ENCODE results near the gene NEU3.
A peak's percentile ranks its signal among the peaks of the same experiment; 100 is the strongest.
"Not testable (repeated sequence)": the region's sequence is repeated elsewhere in the genome, so short reads cannot be mapped to it uniquely, and the experiment has no call there.

The NEU3 gene

GRCh38 chr11:75029836-75030631 lies 41.3 kb downstream of the NEU3 start:
- no peak for DNase-seq (ENCODE audit: low read depth in 3 of 3)

DNA sequence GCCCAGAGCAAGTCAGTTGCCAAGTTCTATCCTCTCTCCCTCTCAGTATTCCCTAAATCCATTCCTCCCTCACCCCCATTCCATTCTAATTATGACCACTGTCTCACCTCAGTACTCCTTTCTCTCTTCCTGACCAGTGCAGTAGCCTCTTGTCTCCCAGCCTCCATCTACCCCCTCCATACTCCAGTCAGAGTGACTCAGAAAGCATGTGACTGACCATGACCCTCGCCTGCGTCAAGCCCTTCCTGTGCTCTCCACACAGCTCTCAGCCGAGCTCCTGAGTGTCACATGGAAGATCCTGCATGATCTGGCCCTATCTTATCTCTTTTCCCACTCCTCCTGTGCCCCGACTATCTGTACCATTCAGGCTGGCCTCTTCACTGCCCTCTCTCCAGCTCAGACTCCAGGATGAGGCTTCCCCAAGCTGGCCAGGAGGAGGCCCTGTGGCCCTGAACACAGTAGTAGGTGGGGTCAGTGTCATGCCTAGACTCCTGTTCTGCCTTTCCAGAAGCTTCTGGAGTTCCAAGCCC lies 42.6 kb downstream of the NEU3 start:
- no peak for DNase-seq (ENCODE audit: low read depth in 3 of 3)

DNA sequence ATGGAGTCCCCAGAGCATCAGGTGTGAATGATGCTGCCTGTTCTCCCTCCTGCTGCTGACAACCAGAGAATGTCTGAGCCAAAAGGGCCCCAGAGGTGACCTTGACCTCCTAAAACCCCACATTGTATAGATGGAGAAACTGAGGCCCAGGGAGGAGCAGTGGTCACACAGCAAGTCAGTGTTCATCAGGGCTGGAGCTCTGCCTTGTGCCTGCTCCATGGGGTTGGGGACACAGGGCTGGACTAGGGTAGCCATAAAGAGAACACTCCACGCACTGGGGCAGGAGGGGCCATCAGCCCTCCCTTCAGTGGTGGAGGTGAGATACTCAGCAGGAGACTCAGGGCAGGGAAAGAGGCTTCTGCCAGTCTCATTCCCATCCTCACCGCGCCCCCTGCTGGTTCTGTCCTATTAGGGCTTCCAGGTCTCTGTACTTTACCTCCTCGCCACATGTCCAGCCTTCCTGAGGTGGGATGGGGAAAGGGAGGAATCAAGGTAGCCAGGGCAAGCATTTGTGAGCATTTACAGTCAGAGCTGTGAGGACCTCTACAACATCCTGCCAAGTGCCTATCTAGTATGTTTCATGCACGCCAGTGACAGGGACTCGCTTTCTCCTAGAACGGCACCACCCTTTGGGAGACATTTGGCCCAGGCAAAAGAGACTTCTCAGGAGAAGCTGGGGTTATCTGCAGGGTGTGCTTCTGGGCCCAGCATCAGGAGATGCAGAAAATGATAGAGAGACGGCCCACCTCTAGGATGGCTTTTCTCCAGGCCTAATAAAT lies 43.2 kb downstream of the NEU3 start:
- peak; percentile 34 to 68 (median 42) for DNase-seq (ENCODE audit: low read depth in 3 of 3)

DNA sequence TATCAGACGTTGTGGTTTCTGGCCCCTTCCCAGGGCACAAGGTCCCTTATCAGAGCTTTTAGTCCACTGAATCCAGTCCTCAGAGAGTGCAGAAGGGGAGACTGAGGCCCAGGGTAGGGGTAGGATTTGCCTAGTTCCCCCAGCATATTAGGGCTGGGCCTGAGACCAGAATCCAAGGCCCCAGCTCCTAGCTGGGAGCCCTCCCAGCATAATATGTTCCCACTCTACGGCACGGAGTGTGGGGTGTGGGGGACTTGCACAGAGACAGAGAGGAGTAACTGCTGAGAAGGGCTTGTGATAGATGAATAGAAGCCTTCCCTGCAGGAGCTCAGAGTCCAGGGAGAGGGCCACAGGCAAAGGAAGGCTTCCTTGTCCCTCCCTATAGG lies 43.8 kb downstream of the NEU3 start:
- DNase-seq (ENCODE audit: low read depth in 3 of 3) = no peak

- no peak for DNase-seq (ENCODE audit: low read depth in 3 of 3)
Observed at GRCh38 chr11:75033916-75034315, 45.2 kb downstream of the NEU3 start.

DNA sequence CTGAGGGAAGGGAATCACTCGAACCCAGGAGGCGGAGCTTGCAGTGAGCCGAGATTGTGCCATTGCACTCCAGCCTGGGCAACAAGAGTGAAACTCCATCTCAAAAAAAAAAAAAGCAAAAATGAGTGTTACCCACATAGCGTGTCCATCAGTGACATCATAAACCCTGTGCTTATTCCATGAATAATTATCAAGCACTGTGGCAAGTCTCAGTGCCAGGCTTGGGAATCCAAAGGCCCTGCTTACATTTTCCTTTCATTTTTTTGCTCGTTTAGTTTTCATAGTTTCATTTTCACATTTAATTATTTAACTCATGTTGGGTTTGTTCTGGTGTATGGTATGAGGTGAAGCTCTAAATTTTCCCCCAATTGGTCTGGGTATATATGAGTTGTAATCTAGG lies 46.5 kb downstream of the NEU3 start:
- no peak for DNase-seq (ENCODE audit: low read depth in 3 of 3)

- DNase-seq (ENCODE audit: low read depth in 3 of 3) = no peak
Observed at GRCh38 chr11:75035911-75036565, 47.3 kb downstream of the NEU3 start.

DNA sequence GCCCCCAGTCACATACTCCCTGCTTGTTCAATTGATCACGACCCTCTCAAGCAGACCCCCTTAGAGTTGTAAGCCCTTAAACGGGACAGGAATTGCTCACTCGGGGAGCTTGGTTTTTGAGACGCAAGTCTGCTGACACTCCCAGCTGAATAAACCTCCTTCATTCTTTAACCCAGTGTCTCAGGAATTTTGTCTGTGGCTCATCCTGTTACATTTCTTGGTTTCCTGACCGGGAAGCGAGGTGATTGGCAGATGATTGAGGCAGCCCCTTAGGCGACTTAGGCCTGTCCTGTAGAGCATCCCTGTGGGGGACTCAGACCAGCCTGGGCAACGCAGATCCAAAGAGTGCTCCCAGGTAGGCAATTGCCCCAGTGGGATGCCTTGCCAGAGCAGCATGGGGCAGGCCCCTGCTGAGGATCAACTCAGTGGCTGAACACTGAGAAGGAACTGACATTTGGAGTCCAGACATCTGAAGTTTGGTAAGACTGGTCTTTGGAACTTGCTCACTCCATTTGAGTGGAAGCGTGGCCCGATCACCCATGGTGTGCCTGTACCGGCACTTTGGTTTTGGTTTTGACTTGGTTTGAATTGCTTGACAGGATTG lies 51.5 kb downstream of the NEU3 start:
- DNase-seq (ENCODE audit: low read depth in 3 of 3) = no peak

DNA sequence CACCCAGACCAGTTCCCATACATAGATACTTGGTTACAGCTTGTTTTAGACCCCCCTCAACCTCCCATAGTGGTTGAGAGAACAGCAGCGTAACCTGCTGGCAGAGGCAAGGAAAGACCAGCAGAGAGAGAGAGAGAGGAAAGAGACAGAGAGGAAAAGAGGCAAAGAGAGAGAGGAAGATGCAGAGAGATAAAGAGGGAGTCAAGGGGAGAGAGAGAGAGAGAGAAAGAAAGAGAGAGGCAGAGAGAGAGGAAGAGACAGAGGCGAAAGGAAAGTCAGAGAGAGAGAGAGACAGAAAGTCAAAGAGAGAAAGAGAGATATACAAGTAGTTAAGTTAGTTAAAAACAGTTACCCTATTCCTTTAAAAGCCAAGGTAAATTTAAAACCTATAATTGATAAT lies 52.5 kb downstream of the NEU3 start:
- no peak for DNase-seq (ENCODE audit: low read depth in 3 of 3)

GRCh38 chr11:75041821-75042220 lies 53.1 kb downstream of the NEU3 start:
- not testable (repeated sequence) for DNase-seq (ENCODE audit: low read depth in 3 of 3)

- not testable (repeated sequence) for DNase-seq (ENCODE audit: low read depth in 3 of 3)
Observed at GRCh38 chr11:75044381-75045170, 55.8 kb downstream of the NEU3 start.

DNA sequence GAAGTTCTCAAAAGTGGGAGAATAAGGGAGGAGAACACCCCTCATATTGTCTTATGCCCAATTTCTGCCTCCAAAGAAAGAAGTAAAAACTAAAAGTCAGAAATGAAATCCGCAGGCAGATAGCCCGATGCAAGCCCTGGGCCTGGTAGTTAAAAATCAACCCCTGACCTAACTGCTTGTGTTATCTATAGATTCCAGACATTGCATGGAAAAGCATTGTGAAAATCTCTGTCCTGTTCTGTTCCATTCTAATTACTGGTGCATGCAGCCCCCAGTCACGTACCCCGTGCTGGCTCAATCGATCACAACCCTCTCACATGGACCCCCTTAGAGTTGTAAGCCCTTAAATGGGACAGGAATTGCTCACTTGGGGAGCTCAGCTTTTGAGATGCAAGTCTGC lies 57.9 kb downstream of the NEU3 start:
- not testable (repeated sequence) for DNase-seq (ENCODE audit: low read depth in 3 of 3)

- no peak for DNase-seq (ENCODE audit: low read depth in 3 of 3)
Observed at GRCh38 chr11:75047191-75047590, 58.5 kb downstream of the NEU3 start.

- DNase-seq (ENCODE audit: low read depth in 3 of 3) = not testable (repeated sequence)
Observed at GRCh38 chr11:75049501-75050266, 61.0 kb downstream of the NEU3 start.

- no peak for DNase-seq (ENCODE audit: low read depth in 3 of 3)
Observed at GRCh38 chr11:75050516-75050915, 61.8 kb downstream of the NEU3 start.

GRCh38 chr11:75051043-75051442 lies 62.3 kb downstream of the NEU3 start:
- DNase-seq (ENCODE audit: low read depth in 3 of 3) = no peak

DNA sequence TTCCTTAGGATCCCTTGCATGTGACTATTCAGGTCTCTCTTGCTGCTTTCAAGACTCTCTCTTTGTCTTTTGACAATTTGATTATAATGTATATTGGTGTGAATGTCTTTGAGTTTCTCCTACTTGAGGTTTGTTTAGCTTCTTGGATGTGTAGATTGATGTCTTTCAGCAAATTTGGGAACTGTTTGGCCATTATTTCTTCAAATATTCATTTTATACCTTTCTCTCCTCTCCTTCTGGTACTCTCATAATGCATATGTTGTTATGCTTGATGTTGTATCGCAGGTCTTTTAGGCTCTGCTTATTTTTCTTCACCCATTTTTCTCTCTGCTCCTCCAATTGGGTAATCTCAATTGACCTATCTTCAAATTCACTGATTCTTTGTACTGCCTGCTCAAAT lies 63.7 kb downstream of the NEU3 start:
- DNase-seq (ENCODE audit: low read depth in 3 of 3) = no peak

DNA sequence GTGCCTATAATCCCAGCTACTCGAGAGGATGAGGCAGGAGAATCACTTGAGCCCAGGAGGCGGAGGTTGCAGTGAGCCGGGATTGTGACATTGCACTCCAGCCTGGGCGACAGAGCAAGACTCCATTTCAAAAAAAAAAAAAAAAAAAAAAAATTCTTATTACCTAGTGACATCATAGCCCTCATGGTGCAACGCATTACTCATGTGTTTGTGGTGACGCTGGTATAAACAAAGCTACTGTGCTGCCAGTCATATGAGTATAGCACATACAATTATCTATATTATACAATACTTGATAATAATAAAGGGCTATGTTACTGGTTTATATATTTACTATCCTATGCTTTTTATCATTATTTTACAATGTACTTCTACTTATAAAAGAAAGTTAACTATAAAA lies 66.8 kb downstream of the NEU3 start:
- no peak for DNase-seq (ENCODE audit: low read depth in 3 of 3)

DNA sequence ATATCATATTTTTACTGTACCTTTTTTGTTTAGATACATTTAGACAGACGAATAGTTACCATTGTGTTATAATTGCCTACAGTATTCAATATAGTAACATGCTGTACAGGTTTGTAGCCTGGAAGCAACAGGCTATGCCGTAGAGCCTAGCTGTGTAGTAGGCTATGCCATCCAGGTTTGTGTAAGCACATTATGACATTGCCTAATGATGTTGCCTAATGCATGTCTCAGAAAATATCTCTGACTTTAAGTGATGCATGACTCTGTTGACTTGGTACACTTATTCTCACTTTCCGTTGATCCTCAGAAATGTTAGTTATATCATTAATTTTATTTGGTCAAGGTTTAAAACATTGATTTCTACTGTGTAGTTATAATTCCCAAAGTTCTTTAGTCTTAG lies 68.1 kb downstream of the NEU3 start:
- no peak for DNase-seq (ENCODE audit: low read depth in 3 of 3)

DNA sequence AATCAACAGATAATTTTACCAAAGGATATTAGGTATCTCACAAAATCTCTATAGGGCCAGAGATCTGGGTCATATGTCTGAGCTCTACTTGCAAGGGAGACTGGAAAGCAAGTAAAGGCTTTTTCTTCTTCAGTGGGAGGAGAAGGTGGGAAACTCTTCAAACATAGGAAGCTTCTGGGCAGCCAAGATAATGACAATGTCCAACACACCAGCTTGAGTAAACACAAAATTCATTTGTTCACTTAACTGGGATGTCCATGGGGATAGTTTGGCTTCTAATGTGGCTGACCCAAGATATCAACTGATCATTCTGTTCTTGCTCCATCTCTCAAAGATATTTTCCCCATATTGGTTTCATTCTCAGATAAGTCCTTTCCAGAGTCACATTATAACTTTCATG lies 70.6 kb downstream of the NEU3 start:
- no peak for DNase-seq (ENCODE audit: low read depth in 3 of 3)

Measured in stimulated activated CD4-positive, alpha-beta T cell treated with anti-CD3 and anti-CD28 coated beads, TNF-alpha, amount 100 ng/mL, for 24 hours (primary cell).